GM12878 (cell line): ENCODE data around the gene PHLDA3. TPM values are rescaled to one million over a fixed set of nuclear protein-coding genes. Genes with fewer than 3 reads are reported as not detected.

Experiments used
- ATAC-seq: fragments of 200-7000 bp; cut with Tn5 transposase; 3 replicates; pipeline ENCODE4 v1.9.1; 2020; ENCODE audit warnings: mild to moderate bottlenecking, moderate library complexity
- BruUV-seq: library from RNA; stranded (reverse); fragments of 400-500 nt; replicated peaks from 2 replicates; lab custom pipeline; 2021; lab: Mats Ljungman, UMichigan
- CTCF ChIA-PET: fragments of 300-600 bp; sonication (Branson Sonifier 250); formaldehyde crosslinking; extraction: SDS; loops from one replicate; lab custom pipeline; 2021; ENCODE audit warnings: inconsistent platforms; lab: Yijun Ruan, JAX
- POLR2A ChIA-PET: fragments of 350-600 bp; formaldehyde crosslinking; extraction: SDS; loops from one replicate; lab custom pipeline; 2021; ENCODE audit warnings: inconsistent platforms; lab: Charles Lee
- RAD21 ChIA-PET: fragments of 300-600 bp; sonication (Branson Sonifier 250); formaldehyde crosslinking; loops from one replicate; lab custom pipeline; 2023; ENCODE audit warnings: antibody characterized with exemption; ENCODE audit not compliant: unreplicated experiment; lab: Charles Lee
- SMC1A ChIA-PET: fragments of 300-600 bp; sonication (Branson Sonifier 250); formaldehyde crosslinking; loops from one replicate; lab custom pipeline; 2023; ENCODE audit not compliant: unreplicated experiment, uncharacterized antibody; lab: Charles Lee
- DNase-seq: peaks from one replicate; pipeline ENCODE4 v3.0.0-alpha.2; 2011; ENCODE audit warnings: low read depth, low spot score
- FAIRE-seq: peaks from 3 replicates; lab custom pipeline; 2011; peaks lifted over from hg19 to GRCh38; lab: Jason Lieb, UNC
- H2AFZ ChIP-seq: 2 replicates; pipeline ENCODE4 v1.6.0; 2011; ENCODE audit warnings: low read depth, low read length, control low read depth; ENCODE audit not compliant: control insufficient read depth
- H3K27ac ChIP-seq: 2 replicates; pipeline ENCODE4 v1.5.1; 2011; ENCODE audit warnings: control low read depth; ENCODE audit not compliant: control insufficient read depth, insufficient read depth
- H3K27me3 ChIP-seq, 2 experiments: replicated peaks in 1 of 2; 2 replicates each; pipeline versions ENCODE4 v1.6.0 to v1.6.1; 2011; ENCODE audit warnings: low read length in 1 of 2; ENCODE audit not compliant: control insufficient read depth in 2 of 2, insufficient read depth in 2 of 2
- H3K36me3 ChIP-seq, 2 experiments: 2 replicates each; pipeline ENCODE4 v1.5.1; 2011; ENCODE audit warnings: low read length in 1 of 2; ENCODE audit not compliant: control insufficient read depth in 2 of 2, insufficient read depth in 2 of 2
- H3K4me1 ChIP-seq: 2 replicates; pipeline ENCODE4 v1.6.1; 2011; ENCODE audit warnings: mild to moderate bottlenecking, low read length, moderate library complexity, mixed read lengths; ENCODE audit not compliant: control insufficient read depth, insufficient read depth
- H3K4me2 ChIP-seq: 2 replicates; pipeline ENCODE4 v1.6.0; 2011; ENCODE audit warnings: control low read depth; ENCODE audit not compliant: control insufficient read depth, insufficient read depth
- H3K4me3 ChIP-seq: fragments of 200-600 bp; sonication (generic); 2 replicates; pipeline ENCODE4 v1.5.1; 2016
- H3K79me2 ChIP-seq: 2 replicates; pipeline ENCODE4 v1.6.0; 2011; ENCODE audit warnings: low read length; ENCODE audit not compliant: control insufficient read depth, insufficient read depth
- H3K9ac ChIP-seq: 2 replicates; pipeline ENCODE4 v1.8.0; 2011; ENCODE audit warnings: low read length, control low read depth, mixed read lengths; ENCODE audit not compliant: control insufficient read depth, insufficient read depth
- H3K9me3 ChIP-seq: replicated peaks from 3 replicates; pipeline ENCODE4 v1.5.1; 2011; ENCODE audit warnings: mild to moderate bottlenecking, low read length; ENCODE audit not compliant: control insufficient read depth, insufficient read depth
- H4K20me1 ChIP-seq: 2 replicates; pipeline ENCODE4 v1.6.0; 2011; ENCODE audit not compliant: control insufficient read depth, insufficient read depth
- CBX5 ChIP-seq: sonication (generic); IDR thresholded peaks from 2 replicates; pipeline ENCODE4 v1.6.1; 2016; ENCODE audit warnings: low read depth, moderate library complexity, mild to moderate bottlenecking, inconsistent platforms
- ETV6 ChIP-seq, 2 experiments: fragments of 450-650 bp in 1 of 2; IDR thresholded peaks in 1 of 2; conservative IDR thresholded peaks in 1 of 2; 2 replicates each; pipeline ENCODE4 v1.6.1; 2014; ENCODE audit warnings: antibody characterized with exemption in 1 of 2, borderline replicate concordance in 1 of 2, low read depth in 1 of 2, mild to moderate bottlenecking in 1 of 2, moderate library complexity in 1 of 2
- NFYB ChIP-seq: IDR thresholded peaks from 2 replicates; pipeline ENCODE4 v1.6.1; 2011; ENCODE audit warnings: low read depth, mild to moderate bottlenecking, low read length, improper control_type of control experiment, moderate library complexity; ENCODE audit not compliant: insufficient read depth
- SP1 ChIP-seq: IDR thresholded peaks from one replicate; pipeline ENCODE4 v1.6.1; 2011; ENCODE audit warnings: low read depth, low read length
- SPI1 ChIP-seq: IDR thresholded peaks from 2 replicates; pipeline ENCODE4 v1.6.1; 2011; ENCODE audit warnings: low read depth, mild to moderate bottlenecking, low read length, moderate library complexity, borderline replicate concordance; ENCODE audit not compliant: insufficient read depth
- SUPT20H ChIP-seq: IDR thresholded peaks from 2 replicates; pipeline ENCODE4 v1.6.1; 2011; ENCODE audit warnings: low read depth, mild to moderate bottlenecking, low read length, moderate library complexity, borderline replicate concordance; ENCODE audit not compliant: control insufficient read depth
- TCF12 ChIP-seq: IDR thresholded peaks from 2 replicates; pipeline ENCODE4 v1.6.1; 2011; ENCODE audit warnings: low read depth, mild to moderate bottlenecking, low read length
- WGBS: methylation state at CpG from one replicate; pipeline ENCODE4 v1.1.6; 2016; ENCODE audit warnings: low lambda C conversion rate; ENCODE audit not compliant: insufficient replicate concordance, insufficient coverage; ENCODE audit errors: missing lambda C conversion rate; 5-methylcytosine and 5-hydroxymethylcytosine counted together
- in situ Hi-C: fragments of 300-500 bp; cut with MboI; formaldehyde crosslinking; loops from 9 replicates; pipeline ENCODE4 v1.14.3; 2018; ENCODE audit warnings: mixed read lengths
- intact Hi-C: fragments of 100-400 bp; cut with micrococcal nuclease; formaldehyde crosslinking; loops from one replicate; pipeline ENCODE4 v1.14.2; 2022; ENCODE audit not compliant: unreplicated experiment
- polyA plus RNA-seq, 11 experiments: library from polyadenylated mRNA; depleted of rRNA in 4 of 11; unstranded in 6 of 11; stranded (reverse) in 5 of 11; fragments of >200 nt; fragmentation: Nextera tagmentation in 4 of 11; fragmentation: Illumina TruSeq in 1 of 11; extraction: Ambion mirVana in 4 of 11; extraction: Trizol in 1 of 11; gene quantifications; 1 replicate in 1 of 11; 2 replicates in 10 of 11; pipeline versions ENCODE4 v1.2.1 to v1.2.3, GENCODE V29; 2011 to 2016; ENCODE audit warnings: inconsistent platforms in 2 of 11, missing spikeins in 2 of 11, low read depth in 1 of 11
- total RNA-seq, 4 experiments: library from RNA; depleted of rRNA in 3 of 4; stranded (reverse); fragments of >200 nt in 3 of 4; fragmentation: Illumina TruSeq in 1 of 4; extraction: Trizol in 1 of 4; gene quantifications; 2 replicates each; pipeline versions ENCODE4 v1.2.1 to v1.2.3, GENCODE V29; 2013 to 2021
- TF ChIP-seq, protein P1 (sequence below): fragments of 450-650 bp; IDR thresholded peaks from 2 replicates; pipeline ENCODE4 v1.6.1; 2017; ENCODE audit warnings: mild to moderate bottlenecking
- TF ChIP-seq, protein P2 (sequence below): fragments of 450-650 bp; formaldehyde crosslinking; IDR thresholded peaks from 2 replicates; pipeline ENCODE4 v1.4.0; 2020; ENCODE audit warnings: mild to moderate bottlenecking, moderate library complexity
- TF ChIP-seq, protein P3 (sequence below), 3 experiments: IDR thresholded peaks in 2 of 3; conservative IDR thresholded peaks in 1 of 3; 2 replicates each; pipeline ENCODE4 v1.5.1; 2011; ENCODE audit warnings: low read depth in 3 of 3, low read length in 3 of 3, mild to moderate bottlenecking in 3 of 3, control low read depth in 2 of 3, moderate library complexity in 2 of 3, inconsistent platforms in 1 of 3, mixed read lengths in 1 of 3; ENCODE audit not compliant: control insufficient read depth in 2 of 3, insufficient read depth in 1 of 3; ENCODE audit errors: extremely low read depth in 1 of 3

PHLDA3 gene
- total and polyA plus RNA-seq, 10 of the 15 experiments (the other 5 are each of a cell fraction or from before 2014, with no cell fraction given): 0.60 to 57.4 (median 21.8) TPM

DNA sequence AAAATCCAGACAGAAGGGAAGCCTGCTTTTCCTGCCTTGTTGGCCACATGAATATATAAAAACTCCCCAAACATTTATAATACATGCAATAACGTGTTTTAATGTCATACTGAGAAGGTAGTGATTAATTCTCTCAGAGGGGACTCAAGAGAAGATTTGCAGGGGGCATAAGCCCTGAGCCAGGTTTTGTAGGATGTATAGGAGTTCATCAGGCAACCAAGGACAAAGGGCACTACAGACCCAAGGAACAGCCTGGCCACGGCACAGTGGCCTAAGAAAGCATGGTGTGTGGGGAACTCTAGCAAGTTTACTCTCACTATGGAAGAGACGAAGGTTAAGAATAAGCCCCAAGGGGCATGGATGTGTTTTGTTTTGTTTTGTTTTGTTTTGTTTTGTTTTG lies 32.0 kb downstream of the PHLDA3 start:
- H3K27me3 ChIP-seq: no peaks in the 10 kb centered on the region
- ChIA-PET RAD21 (interaction anchor here (2.0 kb wide), 4 partner anchors 10 to 51 kb away, joined by 10 to 44 read pairs (median 27); no protein-coding TSS in a partner anchor), SMC1A (interaction anchor here (2.0 to 2.6 kb wide), 6 partner anchors 10 to 76 kb away, joined by 5 to 43 read pairs (median 26); no protein-coding TSS in a partner anchor), CTCF (interaction anchor here (1.4 to 6.8 kb wide), 9 partner anchors 11 to 360 kb away, joined by 3 to 88 read pairs (median 27); no protein-coding TSS in a partner anchor), POLR2A (no interaction called here)
- no peak overlapping the region for H3K27ac ChIP-seq
- no peaks in the 10 kb centered on the region for H3K36me3 ChIP-seq
- no peak overlapping the region for H3K4me3 ChIP-seq
- BruUV-seq: no TSS peak
- FAIRE-seq (no peak), ATAC-seq (no peak), DNase-seq (no peak)
- no peaks in the 10 kb centered on the region for H3K9me3 ChIP-seq
- in situ Hi-C loops (no loop called here), intact Hi-C loops (no loop called here)
- H3K9ac ChIP-seq: no peak overlapping the region
- H3K4me2 ChIP-seq: no peak overlapping the region
- H3K79me2 ChIP-seq: no peaks in the 10 kb centered on the region
- H3K4me1 ChIP-seq: peaks cover 3% of the 10 kb centered on the region; the same call in 1 of the 2 replicates
- H4K20me1 ChIP-seq: no peaks in the 10 kb centered on the region
- no peak overlapping the region for H2AFZ ChIP-seq
- TF ChIP-seq SPI1 (no peak), CBX5 (no peak), ETV6 (conservative IDR thresholded peaks at IDR 0.05 in 1 of 2, IDR thresholded peaks at IDR 0.05 in 1 of 2; ENCODE audit: borderline replicate concordance in 1 of 2, low read depth in 1 of 2) (no peak), SUPT20H (no peak), SP1 (no peak), NFYB (no peak), TCF12 (no peak)
- TF ChIP-seq, protein P1, sequence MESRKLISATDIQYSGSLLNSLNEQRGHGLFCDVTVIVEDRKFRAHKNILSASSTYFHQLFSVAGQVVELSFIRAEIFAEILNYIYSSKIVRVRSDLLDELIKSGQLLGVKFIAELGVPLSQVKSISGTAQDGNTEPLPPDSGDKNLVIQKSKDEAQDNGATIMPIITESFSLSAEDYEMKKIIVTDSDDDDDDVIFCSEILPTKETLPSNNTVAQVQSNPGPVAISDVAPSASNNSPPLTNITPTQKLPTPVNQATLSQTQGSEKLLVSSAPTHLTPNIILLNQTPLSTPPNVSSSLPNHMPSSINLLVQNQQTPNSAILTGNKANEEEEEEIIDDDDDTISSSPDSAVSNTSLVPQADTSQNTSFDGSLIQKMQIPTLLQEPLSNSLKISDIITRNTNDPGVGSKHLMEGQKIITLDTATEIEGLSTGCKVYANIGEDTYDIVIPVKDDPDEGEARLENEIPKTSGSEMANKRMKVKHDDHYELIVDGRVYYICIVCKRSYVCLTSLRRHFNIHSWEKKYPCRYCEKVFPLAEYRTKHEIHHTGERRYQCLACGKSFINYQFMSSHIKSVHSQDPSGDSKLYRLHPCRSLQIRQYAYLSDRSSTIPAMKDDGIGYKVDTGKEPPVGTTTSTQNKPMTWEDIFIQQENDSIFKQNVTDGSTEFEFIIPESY: no peak
- TF ChIP-seq, protein P2, sequence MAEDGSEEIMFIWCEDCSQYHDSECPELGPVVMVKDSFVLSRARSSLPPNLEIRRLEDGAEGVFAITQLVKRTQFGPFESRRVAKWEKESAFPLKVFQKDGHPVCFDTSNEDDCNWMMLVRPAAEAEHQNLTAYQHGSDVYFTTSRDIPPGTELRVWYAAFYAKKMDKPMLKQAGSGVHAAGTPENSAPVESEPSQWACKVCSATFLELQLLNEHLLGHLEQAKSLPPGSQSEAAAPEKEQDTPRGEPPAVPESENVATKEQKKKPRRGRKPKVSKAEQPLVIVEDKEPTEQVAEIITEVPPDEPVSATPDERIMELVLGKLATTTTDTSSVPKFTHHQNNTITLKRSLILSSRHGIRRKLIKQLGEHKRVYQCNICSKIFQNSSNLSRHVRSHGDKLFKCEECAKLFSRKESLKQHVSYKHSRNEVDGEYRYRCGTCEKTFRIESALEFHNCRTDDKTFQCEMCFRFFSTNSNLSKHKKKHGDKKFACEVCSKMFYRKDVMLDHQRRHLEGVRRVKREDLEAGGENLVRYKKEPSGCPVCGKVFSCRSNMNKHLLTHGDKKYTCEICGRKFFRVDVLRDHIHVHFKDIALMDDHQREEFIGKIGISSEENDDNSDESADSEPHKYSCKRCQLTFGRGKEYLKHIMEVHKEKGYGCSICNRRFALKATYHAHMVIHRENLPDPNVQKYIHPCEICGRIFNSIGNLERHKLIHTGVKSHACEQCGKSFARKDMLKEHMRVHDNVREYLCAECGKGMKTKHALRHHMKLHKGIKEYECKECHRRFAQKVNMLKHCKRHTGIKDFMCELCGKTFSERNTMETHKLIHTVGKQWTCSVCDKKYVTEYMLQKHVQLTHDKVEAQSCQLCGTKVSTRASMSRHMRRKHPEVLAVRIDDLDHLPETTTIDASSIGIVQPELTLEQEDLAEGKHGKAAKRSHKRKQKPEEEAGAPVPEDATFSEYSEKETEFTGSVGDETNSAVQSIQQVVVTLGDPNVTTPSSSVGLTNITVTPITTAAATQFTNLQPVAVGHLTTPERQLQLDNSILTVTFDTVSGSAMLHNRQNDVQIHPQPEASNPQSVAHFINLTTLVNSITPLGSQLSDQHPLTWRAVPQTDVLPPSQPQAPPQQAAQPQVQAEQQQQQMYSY (CRISPR knock-in tag): no peak
- TF ChIP-seq, protein P3, sequence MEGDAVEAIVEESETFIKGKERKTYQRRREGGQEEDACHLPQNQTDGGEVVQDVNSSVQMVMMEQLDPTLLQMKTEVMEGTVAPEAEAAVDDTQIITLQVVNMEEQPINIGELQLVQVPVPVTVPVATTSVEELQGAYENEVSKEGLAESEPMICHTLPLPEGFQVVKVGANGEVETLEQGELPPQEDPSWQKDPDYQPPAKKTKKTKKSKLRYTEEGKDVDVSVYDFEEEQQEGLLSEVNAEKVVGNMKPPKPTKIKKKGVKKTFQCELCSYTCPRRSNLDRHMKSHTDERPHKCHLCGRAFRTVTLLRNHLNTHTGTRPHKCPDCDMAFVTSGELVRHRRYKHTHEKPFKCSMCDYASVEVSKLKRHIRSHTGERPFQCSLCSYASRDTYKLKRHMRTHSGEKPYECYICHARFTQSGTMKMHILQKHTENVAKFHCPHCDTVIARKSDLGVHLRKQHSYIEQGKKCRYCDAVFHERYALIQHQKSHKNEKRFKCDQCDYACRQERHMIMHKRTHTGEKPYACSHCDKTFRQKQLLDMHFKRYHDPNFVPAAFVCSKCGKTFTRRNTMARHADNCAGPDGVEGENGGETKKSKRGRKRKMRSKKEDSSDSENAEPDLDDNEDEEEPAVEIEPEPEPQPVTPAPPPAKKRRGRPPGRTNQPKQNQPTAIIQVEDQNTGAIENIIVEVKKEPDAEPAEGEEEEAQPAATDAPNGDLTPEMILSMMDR (IDR thresholded peaks at IDR 0.05 in 2 of 3, conservative IDR thresholded peaks at IDR 0.05 in 1 of 3; ENCODE audit: control insufficient read depth in 2 of 3, extremely low read depth in 1 of 3, insufficient read depth in 1 of 3, low read depth in 3 of 3, low read length in 3 of 3): no peak
- TF ChIP-seq, all 136 proteins: peak for 0
- 39% methylated on average over 3 of the region's 3 CpGs for WGBS
